HG03103 (cell line): ENCODE measurements around the gene KAT14.
"Not testable (repeated sequence)": the region's sequence is repeated elsewhere in the genome, so short reads cannot be mapped to it uniquely, and the experiment has no call there.

Experiments used
- ATAC-seq: cut with Tn5 transposase; IDR thresholded peaks from one replicate; pipeline ENCODE4 v1.9.1; 2021; ENCODE audit warnings: low read depth; ENCODE audit not compliant: unreplicated experiment

Gene KAT14

DNA sequence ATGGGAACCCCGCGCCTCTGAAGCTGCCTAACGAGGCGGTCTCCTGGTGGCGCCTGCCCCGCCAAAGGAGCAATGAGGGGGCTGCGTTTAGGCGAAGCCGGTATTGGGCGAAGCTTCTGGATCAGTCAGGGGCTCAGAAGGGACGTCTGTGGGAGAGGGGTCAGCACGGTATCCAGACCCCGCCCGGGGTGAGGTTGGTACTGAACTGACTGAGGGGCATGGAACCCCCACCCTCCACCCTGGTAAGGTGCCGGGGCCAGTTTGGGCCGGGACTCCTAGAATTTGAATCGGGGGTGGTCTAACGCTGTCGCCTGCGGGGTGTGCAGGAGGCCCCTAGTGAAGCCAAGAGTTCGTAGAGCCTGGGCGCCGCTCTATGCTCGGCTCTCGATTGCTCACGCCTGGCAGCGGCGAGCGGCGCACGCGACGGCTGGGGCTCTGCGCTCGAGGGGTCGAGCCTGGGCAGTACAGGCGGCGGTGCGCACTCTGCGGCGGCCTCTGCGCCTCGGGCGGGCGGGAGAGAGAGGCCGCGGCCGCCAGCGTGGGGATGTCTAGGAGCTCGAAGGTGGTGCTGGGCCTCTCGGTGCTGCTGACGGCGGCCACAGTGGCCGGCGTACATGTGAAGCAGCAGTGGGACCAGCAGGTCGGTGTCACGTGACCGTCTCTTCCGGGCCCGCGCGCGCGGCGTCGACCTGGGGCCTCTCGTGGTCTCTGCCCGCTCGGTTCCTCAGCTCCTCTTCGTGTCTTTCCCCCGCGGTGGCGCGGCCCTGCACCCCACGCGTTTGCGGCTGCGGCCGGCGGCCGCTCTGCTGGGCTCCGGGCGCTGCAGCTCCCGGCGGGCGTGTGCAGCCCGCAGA is at the start of gene KAT14, which contains the start of gene PET117:
KAT14 (plus strand) TSS at position 452 of the 854 bp plus-strand sequence. CDS start 4,798 bp downstream, outside the sequence.
PET117 (plus strand) TSS at position 452 of the 854 bp plus-strand sequence; CDS start at position 545, 93 bp downstream.
- ATAC-seq = peak; percentile 86

DNA sequence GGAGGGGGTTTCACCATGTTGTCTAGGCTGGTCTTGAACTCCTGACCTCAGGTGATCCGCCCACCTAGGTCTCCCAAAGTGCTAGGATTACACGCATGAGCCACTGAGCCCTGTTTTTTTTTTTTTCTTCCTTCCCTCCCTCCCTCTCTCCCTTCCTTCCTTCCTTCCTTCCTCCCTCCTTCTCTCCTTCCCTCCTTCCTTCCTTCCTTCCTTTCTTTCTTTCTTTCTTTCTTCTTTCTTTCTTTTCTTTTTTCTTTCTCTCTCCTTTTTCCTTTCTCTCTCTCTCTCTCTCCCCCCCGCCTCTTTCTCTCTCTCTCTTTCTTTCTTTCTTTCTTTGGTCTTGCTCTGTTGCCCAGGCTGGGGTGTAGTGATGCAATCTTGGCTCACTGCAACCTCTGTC is 49.4 kb upstream of the KAT14 start:
- ATAC-seq = not testable (repeated sequence)

DNA sequence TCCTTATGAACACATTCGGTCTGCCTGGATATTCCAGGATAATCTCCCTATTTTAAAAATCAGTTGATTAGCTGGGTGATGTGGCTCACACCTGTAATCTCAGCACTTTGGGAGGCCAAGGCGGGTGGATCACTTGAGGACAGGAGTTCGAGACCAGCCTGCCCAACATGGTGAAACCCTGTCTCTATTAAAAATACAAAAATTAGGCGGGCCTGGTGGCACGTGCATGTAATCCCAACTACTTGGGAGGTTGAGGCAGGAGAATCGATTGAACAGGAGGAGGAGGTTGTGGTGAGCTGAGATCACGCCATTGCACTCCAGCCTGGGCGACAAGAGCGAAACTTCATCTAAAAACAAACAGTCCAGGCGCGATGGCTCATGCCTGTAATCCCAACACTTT is 48.8 kb upstream of the KAT14 start:
- ATAC-seq = not testable (repeated sequence)

DNA sequence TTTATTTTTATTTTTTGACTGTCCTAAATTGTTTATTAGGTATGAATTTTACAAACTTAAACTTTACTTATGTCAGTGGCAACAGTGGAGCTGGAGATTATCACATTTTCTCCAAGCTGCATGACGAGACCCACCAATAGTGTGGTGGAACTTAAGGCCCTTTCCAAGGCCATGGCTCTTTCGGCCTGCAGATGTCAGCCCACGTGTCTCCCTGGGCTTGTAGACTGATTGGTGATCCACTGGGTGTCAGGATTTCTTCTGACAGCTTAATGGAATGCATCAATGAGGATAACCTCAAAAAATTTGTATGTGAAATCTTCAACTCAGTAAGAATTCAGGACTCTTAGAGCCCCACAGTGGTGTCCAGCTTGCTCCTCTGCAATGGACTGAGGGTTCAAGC is 47.6 kb upstream of the KAT14 start:
- ATAC-seq = no peak

- ATAC-seq = no peak
Measured at GRCh38 chr20:18090477-18090876, 47.2 kb upstream of the KAT14 start.

DNA sequence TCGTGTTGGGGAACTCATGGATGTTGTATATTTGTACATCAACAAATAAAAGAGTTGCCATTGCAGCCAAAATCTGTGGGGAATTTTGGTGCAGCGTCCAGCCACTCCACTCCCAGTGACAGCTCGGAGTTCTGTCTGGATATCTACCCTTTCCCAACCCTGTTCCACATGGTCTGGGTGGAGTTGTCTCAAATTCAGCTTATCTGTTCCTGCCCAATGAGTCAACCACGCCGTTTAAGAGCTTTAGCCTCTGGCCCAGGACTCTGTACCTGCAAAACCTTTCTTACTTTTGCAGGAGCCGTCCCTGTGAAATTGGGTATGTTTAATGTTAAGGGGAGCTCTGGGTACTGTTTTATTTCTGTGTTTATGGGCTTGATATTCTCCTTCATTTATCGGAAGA is 46.0 kb upstream of the KAT14 start:
- ATAC-seq = no peak

DNA sequence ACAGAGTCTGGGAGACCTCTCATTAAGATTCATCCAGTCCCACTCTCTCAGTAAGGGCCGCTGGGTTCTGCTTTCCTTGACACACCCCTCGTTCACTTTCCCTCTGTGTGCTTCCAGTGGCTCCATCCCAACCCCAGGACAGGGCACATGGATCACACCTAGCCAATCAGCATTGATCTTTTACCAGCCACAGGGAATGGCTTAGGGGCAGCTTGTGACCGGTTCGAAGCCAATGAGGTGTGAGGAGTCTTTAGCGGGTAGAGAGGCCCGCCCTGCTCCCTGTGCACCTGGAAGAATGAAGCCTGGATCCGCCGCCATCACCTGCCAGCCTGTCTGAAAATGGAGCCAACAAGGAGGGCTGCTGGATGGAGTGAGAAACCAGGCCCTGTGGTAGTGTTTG is 44.8 kb upstream of the KAT14 start:
- ATAC-seq = no peak

- no peak for ATAC-seq
Measured at GRCh38 chr20:18093388-18093787, 44.3 kb upstream of the KAT14 start.

- ATAC-seq = no peak
Measured at GRCh38 chr20:18094191-18094590, 43.5 kb upstream of the KAT14 start.

DNA sequence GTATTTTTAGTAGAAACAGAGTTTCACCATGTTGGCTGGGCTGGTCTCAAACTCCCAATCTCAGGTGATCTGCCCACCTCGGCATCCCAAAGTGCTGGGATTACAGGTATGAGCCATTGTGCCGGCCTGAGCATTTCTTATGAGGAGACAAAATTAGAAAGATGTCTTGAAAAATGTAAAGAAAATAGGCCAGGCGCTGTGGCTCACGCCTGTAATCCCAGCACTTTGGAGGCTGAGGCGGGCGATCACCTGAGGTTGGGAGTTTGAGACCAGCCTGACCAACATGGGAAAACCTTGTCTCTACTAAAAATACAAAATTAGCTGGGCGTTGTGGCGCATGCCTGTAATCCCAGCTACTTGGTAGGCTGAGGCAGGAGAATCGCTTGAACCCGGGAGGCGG is 37.1 kb upstream of the KAT14 start:
- ATAC-seq = not testable (repeated sequence)

GRCh38 chr20:18101125-18101810 is 36.4 kb upstream of the KAT14 start:
- ATAC-seq = no peak

DNA sequence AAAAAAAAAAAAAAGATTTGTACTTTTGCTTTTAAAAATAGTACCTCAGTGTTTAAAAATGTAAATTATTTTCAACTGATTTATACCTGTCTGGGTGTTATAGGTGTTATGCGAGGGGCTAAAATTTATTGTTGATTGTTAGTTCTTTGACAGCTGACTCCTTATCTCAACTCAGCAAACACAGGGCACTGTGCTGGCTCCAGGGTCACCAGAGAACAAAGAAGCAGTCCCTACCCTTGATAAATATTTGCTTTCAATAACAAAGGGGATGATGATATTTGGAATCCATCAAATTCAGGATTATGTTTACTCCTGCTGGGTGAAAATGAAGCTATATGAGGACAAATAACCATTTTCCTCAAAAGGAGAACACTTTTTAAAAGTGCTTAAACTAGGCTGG is 34.2 kb upstream of the KAT14 start:
- ATAC-seq = no peak

DNA sequence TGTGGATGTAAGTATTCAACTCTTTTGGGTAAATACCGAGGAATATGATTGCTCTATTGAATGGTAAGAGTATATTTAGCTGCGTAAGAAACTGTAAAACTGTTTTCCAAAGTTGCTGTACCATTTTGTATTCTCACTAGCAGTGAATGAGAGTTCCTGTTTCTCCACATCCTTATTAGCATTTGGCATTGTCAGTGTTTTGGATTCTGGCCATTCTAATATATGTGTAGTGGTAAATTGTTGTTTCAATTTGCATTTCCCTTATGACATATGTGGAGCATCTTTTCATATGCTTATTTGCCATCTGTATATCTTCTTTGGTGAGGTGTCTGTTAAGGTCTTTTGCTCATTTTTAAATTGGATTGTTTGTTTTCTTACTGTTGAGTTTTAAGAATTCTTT is 29.3 kb upstream of the KAT14 start:
- no peak for ATAC-seq

DNA sequence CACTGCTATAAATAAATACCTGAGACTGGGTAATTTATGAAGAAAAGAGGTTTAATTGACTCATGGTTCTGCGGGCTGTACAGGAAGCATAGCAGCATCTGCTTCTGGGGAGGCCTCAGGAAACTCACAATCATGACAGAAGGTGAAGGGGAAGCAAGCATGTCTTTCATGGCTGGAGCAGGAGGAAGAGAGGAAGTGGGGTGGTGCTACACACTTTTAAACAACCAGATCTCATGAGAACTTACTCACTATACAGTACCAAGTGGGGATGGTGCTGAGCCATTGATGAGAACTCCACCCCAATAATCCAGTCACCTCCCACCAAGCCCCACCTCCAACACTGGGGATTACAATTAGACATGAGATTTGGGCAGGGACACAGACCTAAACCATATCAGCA is 9.1 kb upstream of the KAT14 start:
- not testable (repeated sequence) for ATAC-seq

GRCh38 chr20:18132663-18133062 is 5.0 kb upstream of the KAT14 start:
- no peak for ATAC-seq

- ATAC-seq = no peak
Measured at GRCh38 chr20:18133962-18134361, 3.7 kb upstream of the KAT14 start.

GRCh38 chr20:18138266-18138582 is 561 bp downstream of the KAT14 start:
- peak; percentile 21 for ATAC-seq

GRCh38 chr20:18138639-18139583 is 1.2 kb downstream of the KAT14 start:
- no peak for ATAC-seq

DNA sequence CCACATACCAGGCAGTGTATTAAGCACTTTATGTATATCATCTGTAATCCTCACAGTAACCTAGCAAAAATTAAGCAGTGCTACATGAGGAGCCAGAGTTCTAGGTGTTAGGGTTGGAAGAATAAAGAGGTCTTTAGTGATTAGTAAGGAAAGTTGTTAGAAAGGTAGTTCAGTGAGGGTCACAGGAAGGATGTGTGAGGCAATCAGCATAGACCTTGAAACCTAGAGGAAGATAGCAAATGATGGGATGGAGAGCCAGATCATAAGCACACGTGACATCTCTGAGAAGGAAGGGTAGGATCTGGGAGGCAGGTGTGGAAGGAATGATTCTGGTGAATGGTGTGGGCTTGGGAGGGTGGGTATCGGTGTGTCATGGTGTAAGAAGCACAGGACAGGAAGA is 2.2 kb downstream of the KAT14 start:
- ATAC-seq = no peak

DNA sequence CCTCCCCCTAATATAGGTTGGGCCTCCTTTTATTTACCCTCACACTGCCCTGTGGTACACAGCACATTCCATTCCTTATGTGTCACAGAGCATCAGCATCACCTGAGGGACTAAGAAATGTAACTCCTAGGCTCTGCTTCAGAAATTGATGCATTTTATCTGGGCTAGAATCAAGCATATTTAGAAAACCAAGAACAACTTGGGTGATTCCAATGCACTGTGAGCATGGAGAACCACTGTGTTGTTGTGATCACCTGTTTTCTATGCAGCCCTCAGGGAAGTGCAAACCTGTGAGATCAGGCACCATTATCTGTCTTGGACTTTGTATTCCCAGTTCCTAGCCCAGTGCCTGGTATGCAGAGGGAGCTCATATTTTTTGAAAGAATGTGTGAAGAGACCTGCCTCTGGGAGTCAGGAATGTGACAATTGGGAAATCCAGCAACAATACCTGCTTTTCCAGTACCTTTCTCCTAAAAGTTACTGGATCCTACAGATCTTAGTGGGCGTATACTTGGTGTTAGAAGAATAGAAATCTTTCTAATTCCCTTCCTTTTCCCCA is 7.0 kb downstream of the KAT14 start:
- ATAC-seq = no peak

GRCh38 chr20:18154342-18154741 is 16.7 kb downstream of the KAT14 start:
- ATAC-seq = no peak
